GM18519 (cell line): ENCODE data around the gene ZNF160.
"Not testable (repeated sequence)": the region's sequence is repeated elsewhere in the genome, so short reads cannot be mapped to it uniquely, and the experiment has no call there.

Experiments used
- ATAC-seq: cut with Tn5 transposase; IDR thresholded peaks from one replicate; pipeline ENCODE4 v1.9.1; 2021; ENCODE audit warnings: mild to moderate bottlenecking, moderate library complexity; ENCODE audit not compliant: unreplicated experiment, low FRiP score

Gene ZNF160

GRCh38 chr19:53034054-53034453, 69.2 kb downstream of the ZNF160 start:
- no peak for ATAC-seq

GRCh38 chr19:53028306-53028705, 74.9 kb downstream of the ZNF160 start:
- not testable (repeated sequence) for ATAC-seq

GRCh38 chr19:53019684-53020083, 83.5 kb downstream of the ZNF160 start:
- no peak for ATAC-seq
